G401 (cell line): ENCODE data around the gene GPR37L1. TPM values are rescaled to one million over a fixed set of nuclear protein-coding genes. Genes with fewer than 3 reads are reported as not detected.
"Not testable (repeated sequence)": the region's sequence is repeated elsewhere in the genome, so short reads cannot be mapped to it uniquely, and the experiment has no call there.

Experiments
- DNase-seq: peaks from one replicate; pipeline ENCODE4 v3.0.0-alpha.2; 2015; ENCODE audit warnings: low spot score
- in situ Hi-C: cut with HindIII; loops from 2 replicates; pipeline ENCODE4 v1.10.0; 2016; ENCODE audit warnings: low sequenced_read_pairs, mixed read lengths
- total RNA-seq: library from RNA; depleted of rRNA; stranded (reverse); fragments of >200 nt; shearing (Covaris generic); gene quantifications from 2 replicates; pipeline ENCODE4 v1.2.3, GENCODE V29; 2014

Gene GPR37L1
- total RNA-seq, 1 experiment from 2014 or later, result not detected

- not testable (repeated sequence) for DNase-seq
- in situ Hi-C loops, result loop anchor here (25.0 kb wide), 1 partner anchor 133 kb away; the partner anchor contains the start of gene ELF3
These were observed 23.0 kb downstream of the GPR37L1 start for GRCh38 chr1:202145744-202146140.

- no peak for DNase-seq
- in situ Hi-C loops, result loop anchor here (25.0 kb wide), 1 partner anchor 134 kb away; the partner anchor contains the start of gene ELF3
These were observed 23.6 kb downstream of the GPR37L1 start for GRCh38 chr1:202146279-202146678.

- in situ Hi-C loops, result loop anchor here (25.0 kb wide), 1 partner anchor 135 kb away; the partner anchor contains the start of gene ELF3
- DNase-seq, result no peak
These were observed 24.3 kb downstream of the GPR37L1 start for GRCh38 chr1:202146993-202147392.

- DNase-seq, result no peak
- in situ Hi-C loops, result loop anchor here (25.0 kb wide), 1 partner anchor 136 kb away; the partner anchor contains the start of gene ELF3
These were observed 25.7 kb downstream of the GPR37L1 start for GRCh38 chr1:202148391-202148790.

GRCh38 chr1:202149566-202149965 lies 26.8 kb downstream of the GPR37L1 start:
- no peak for DNase-seq
- in situ Hi-C loops, result loop anchor here (25.0 kb wide), 1 partner anchor 137 kb away; the partner anchor contains the start of gene ELF3

GRCh38 chr1:202150187-202150586 lies 27.5 kb downstream of the GPR37L1 start:
- in situ Hi-C loops, result no loop called here
- DNase-seq, result no peak

GRCh38 chr1:202150602-202151001 lies 27.9 kb downstream of the GPR37L1 start:
- no peak for DNase-seq
- in situ Hi-C loops, result no loop called here

GRCh38 chr1:202151045-202151444 lies 28.3 kb downstream of the GPR37L1 start:
- in situ Hi-C loops, result no loop called here

GRCh38 chr1:202152399-202152798 lies 29.7 kb downstream of the GPR37L1 start:
- in situ Hi-C loops, result no loop called here
- DNase-seq, result no peak

More at GRCh38 chr1:202151045-202151444, 28.3 kb downstream of the GPR37L1 start:
- DNase-seq, result no peak

GRCh38 chr1:202153284-202153683 lies 30.6 kb downstream of the GPR37L1 start:
- DNase-seq, result no peak
- in situ Hi-C loops, result no loop called here

GRCh38 chr1:202154148-202154765 lies 31.5 kb downstream of the GPR37L1 start:
- in situ Hi-C loops, result no loop called here
- no peak for DNase-seq

- peak; percentile 43 for DNase-seq
- in situ Hi-C loops, result no loop called here
These were observed 32.2 kb downstream of the GPR37L1 start for GRCh38 chr1:202154766-202155477.

- in situ Hi-C loops, result no loop called here
- DNase-seq, result no peak
These were observed 32.8 kb downstream of the GPR37L1 start for GRCh38 chr1:202155478-202156021.

- in situ Hi-C loops, result no loop called here
- DNase-seq, result no peak
These were observed 33.9 kb downstream of the GPR37L1 start for GRCh38 chr1:202156590-202156989.

- in situ Hi-C loops, result no loop called here
- no peak for DNase-seq
These were observed 35.2 kb downstream of the GPR37L1 start for GRCh38 chr1:202157945-202158344.

GRCh38 chr1:202158810-202159533 lies 36.3 kb downstream of the GPR37L1 start:
- in situ Hi-C loops, result no loop called here

GRCh38 chr1:202159534-202160371 lies 37.0 kb downstream of the GPR37L1 start:
- in situ Hi-C loops, result no loop called here
- no peak for DNase-seq

More at GRCh38 chr1:202158810-202159533, 36.3 kb downstream of the GPR37L1 start:
- no peak for DNase-seq

- in situ Hi-C loops, result no loop called here
- no peak for DNase-seq
These were observed 37.7 kb downstream of the GPR37L1 start, which contains the start of gene PTPN7 for GRCh38 chr1:202160377-202160940. PTPN7 (minus strand) TSS chr1:202160602; CDS start chr1:202159402, 1,200 bp downstream.
